T47D (cell line): ENCODE measurements around the gene SFTA2.
"Not testable (repeated sequence)": the region's sequence is repeated elsewhere in the genome, so short reads cannot be mapped to it uniquely, and the experiment has no call there.

Experiments
- DNase-seq, 2 experiments: peaks; one replicate each; pipeline versions ENCODE4 v3.0.0 to v3.0.0-alpha.2; 2011 to 2012; ENCODE audit warnings: low read depth in 1 of 2, low spot score in 1 of 2
- JUND ChIP-seq: IDR thresholded peaks from 2 replicates; pipeline ENCODE4 v1.6.1; 2012; ENCODE audit warnings: low read depth
- in situ Hi-C: cut with HindIII; loops from 2 replicates; pipeline ENCODE4 v1.10.0; 2016; ENCODE audit warnings: low sequenced_read_pairs, low pct_unique_long_range_greater_than_20kb

Gene SFTA2

GRCh38 chr6:30931969-30932645 lies at the start of gene SFTA2:
TSS of gene SFTA2 (minus strand) at chr6:30932170. CDS start at chr6:30932096, 74 bp downstream.
- no peak for DNase-seq
- in situ Hi-C loops: no loop called here
- no peak for TF ChIP-seq JUND

GRCh38 chr6:30979690-30980089 lies 47.7 kb upstream of the SFTA2 start:
- TF ChIP-seq JUND: no peak
- DNase-seq: no peak
- in situ Hi-C loops: no loop called here

GRCh38 chr6:30979141-30979540 lies 47.2 kb upstream of the SFTA2 start:
- DNase-seq: no peak
- TF ChIP-seq JUND: no peak
- in situ Hi-C loops: no loop called here

GRCh38 chr6:30974490-30975252 lies 42.7 kb upstream of the SFTA2 start:
- DNase-seq: no peak
- in situ Hi-C loops: no loop called here
- no peak for TF ChIP-seq JUND

- no peak for DNase-seq
- in situ Hi-C loops: no loop called here
- TF ChIP-seq JUND: no peak
Measured at GRCh38 chr6:30972816-30973215, 40.8 kb upstream of the SFTA2 start.

GRCh38 chr6:30970946-30971345 lies 39.0 kb upstream of the SFTA2 start:
- TF ChIP-seq JUND: no peak
- no peak for DNase-seq
- in situ Hi-C loops: no loop called here

GRCh38 chr6:30969171-30969570 lies 37.2 kb upstream of the SFTA2 start:
- not testable (repeated sequence) for DNase-seq

GRCh38 chr6:30966154-30966553 lies 34.2 kb upstream of the SFTA2 start:
- no peak for DNase-seq
- in situ Hi-C loops: no loop called here
- no peak for TF ChIP-seq JUND

More at GRCh38 chr6:30969171-30969570, 37.2 kb upstream of the SFTA2 start:
- in situ Hi-C loops: not testable (repeated sequence)

- no peak for TF ChIP-seq JUND
- no peak for DNase-seq
- in situ Hi-C loops: no loop called here
Measured at GRCh38 chr6:30965140-30965601, 33.2 kb upstream of the SFTA2 start.

- in situ Hi-C loops: no loop called here
- no peak for TF ChIP-seq JUND
- DNase-seq: no peak
Measured at GRCh38 chr6:30964075-30964474, 32.1 kb upstream of the SFTA2 start.

- in situ Hi-C loops: no loop called here
- DNase-seq: no peak
- TF ChIP-seq JUND: no peak
Measured at GRCh38 chr6:30963641-30964040, 31.7 kb upstream of the SFTA2 start.

- DNase-seq: no peak
- in situ Hi-C loops: no loop called here
- no peak for TF ChIP-seq JUND
Measured at GRCh38 chr6:30962716-30963115, 30.7 kb upstream of the SFTA2 start.

GRCh38 chr6:30960907-30961673 lies 29.1 kb upstream of the SFTA2 start:
- TF ChIP-seq JUND: no peak
- in situ Hi-C loops: no loop called here
- DNase-seq: peak in 1 of 2 experiments; percentile 56
